PFSK-1 (cell line): ENCODE measurements around the gene PHF2.

Experiments
- FOXP2 ChIP-seq: optimal IDR thresholded peaks from 2 replicates; pipeline ENCODE3; 2011; ENCODE audit warnings: borderline replicate concordance, control low read depth, inconsistent platforms; ENCODE audit not compliant: insufficient read depth; ENCODE audit errors: extremely low read length, extremely low read depth
- POLR2AphosphoS5 ChIP-seq: IDR thresholded peaks from 2 replicates; pipeline ENCODE4 v1.6.1; 2012; ENCODE audit warnings: low read depth, mild to moderate bottlenecking, control low read depth, low read length, moderate library complexity
- SIN3A ChIP-seq: IDR thresholded peaks from 2 replicates; pipeline ENCODE4 v1.6.1; 2012; ENCODE audit warnings: mild to moderate bottlenecking, low read length, moderate library complexity, borderline replicate concordance; ENCODE audit not compliant: insufficient read depth
- TAF1 ChIP-seq: IDR thresholded peaks from 2 replicates; pipeline ENCODE4 v1.6.1; 2012; ENCODE audit warnings: low read length, control low read depth, borderline replicate concordance; ENCODE audit not compliant: insufficient read depth
- TF ChIP-seq, protein P1 (sequence below), 2 experiments: IDR thresholded peaks; 2 replicates each; pipeline versions ENCODE4 v1.6.1 to v1.8.0; 2011 to 2012; ENCODE audit warnings: low read depth in 2 of 2, low read length in 2 of 2, control low read depth in 1 of 2, inconsistent platforms in 1 of 2, mild to moderate bottlenecking in 1 of 2, moderate library complexity in 1 of 2; ENCODE audit not compliant: insufficient read depth in 1 of 2

Gene PHF2

DNA sequence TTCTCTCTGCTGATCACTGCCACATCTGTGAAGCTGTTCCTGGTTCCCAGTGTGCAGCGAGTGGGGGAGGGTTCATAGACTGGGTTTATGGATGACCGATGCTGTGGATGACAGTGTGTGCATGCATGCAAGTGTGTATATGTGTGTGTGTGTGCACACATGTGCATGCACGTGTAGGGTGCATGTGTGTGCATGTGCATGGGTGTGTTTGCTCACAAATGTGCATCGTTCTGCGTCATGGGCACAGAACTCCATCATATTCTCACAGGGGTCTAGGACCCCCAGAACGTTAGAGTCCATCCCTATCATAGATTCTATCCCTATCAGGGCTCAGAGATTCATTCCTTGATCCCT lies 134.0 kb downstream of the PHF2 start:
- TF ChIP-seq SIN3A (no peak), FOXP2 (no peak), TAF1 (no peak), POLR2AphosphoS5 (no peak)
- TF ChIP-seq, protein P1, sequence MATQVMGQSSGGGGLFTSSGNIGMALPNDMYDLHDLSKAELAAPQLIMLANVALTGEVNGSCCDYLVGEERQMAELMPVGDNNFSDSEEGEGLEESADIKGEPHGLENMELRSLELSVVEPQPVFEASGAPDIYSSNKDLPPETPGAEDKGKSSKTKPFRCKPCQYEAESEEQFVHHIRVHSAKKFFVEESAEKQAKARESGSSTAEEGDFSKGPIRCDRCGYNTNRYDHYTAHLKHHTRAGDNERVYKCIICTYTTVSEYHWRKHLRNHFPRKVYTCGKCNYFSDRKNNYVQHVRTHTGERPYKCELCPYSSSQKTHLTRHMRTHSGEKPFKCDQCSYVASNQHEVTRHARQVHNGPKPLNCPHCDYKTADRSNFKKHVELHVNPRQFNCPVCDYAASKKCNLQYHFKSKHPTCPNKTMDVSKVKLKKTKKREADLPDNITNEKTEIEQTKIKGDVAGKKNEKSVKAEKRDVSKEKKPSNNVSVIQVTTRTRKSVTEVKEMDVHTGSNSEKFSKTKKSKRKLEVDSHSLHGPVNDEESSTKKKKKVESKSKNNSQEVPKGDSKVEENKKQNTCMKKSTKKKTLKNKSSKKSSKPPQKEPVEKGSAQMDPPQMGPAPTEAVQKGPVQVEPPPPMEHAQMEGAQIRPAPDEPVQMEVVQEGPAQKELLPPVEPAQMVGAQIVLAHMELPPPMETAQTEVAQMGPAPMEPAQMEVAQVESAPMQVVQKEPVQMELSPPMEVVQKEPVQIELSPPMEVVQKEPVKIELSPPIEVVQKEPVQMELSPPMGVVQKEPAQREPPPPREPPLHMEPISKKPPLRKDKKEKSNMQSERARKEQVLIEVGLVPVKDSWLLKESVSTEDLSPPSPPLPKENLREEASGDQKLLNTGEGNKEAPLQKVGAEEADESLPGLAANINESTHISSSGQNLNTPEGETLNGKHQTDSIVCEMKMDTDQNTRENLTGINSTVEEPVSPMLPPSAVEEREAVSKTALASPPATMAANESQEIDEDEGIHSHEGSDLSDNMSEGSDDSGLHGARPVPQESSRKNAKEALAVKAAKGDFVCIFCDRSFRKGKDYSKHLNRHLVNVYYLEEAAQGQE (IDR thresholded peaks at IDR 0.05; ENCODE audit: insufficient read depth in 1 of 2, low read depth in 2 of 2, low read length in 2 of 2), result no peak

DNA sequence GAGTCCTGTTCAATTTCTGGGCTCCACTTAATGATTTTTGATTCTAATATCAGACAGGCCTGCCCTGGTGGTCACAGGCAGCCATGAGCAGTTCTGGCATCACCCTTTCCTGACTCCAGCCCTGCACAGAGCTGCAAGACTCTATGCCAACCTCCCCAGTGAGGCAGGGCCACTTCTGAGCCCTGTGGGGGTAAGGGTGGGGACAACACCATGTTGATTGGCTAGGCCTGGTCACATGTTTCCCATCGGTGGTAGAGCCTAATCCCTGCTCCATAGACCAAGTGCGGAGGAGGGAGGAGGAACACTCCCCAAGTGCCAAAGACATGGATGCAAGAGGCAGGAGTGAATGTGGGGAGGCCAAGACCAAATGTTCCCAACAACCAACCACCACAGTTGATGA lies 134.6 kb downstream of the PHF2 start:
- TF ChIP-seq TAF1 (no peak), POLR2AphosphoS5 (no peak), FOXP2 (no peak), SIN3A (no peak)
- TF ChIP-seq, protein P1 (IDR thresholded peaks at IDR 0.05; ENCODE audit: insufficient read depth in 1 of 2, low read depth in 2 of 2, low read length in 2 of 2), result no peak

DNA sequence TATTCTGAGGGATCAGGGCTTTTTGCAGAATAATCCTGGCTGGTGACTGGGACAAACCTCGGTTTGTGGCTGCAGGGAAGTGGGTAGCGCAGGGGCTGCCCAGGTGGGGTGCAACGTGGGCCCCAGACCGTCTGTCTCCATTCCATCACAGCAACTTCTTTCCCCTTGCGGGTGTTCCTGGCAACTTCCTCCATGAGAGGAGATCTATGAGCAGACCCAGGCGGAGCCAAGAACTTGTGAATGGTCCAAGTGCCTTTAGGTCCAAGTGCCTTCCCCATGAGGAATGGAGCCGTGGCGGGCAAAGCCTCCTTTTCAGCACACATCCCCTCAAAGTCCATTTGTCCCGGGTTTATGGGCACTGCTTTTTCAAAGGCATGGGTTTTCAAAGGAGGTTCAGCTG lies 136.5 kb downstream of the PHF2 start:
- TF ChIP-seq FOXP2, result no peak
- TF ChIP-seq POLR2AphosphoS5, result no peak
- TF ChIP-seq, protein P1 (IDR thresholded peaks at IDR 0.05; ENCODE audit: insufficient read depth in 1 of 2, low read depth in 2 of 2, low read length in 2 of 2), result no peak
- no peak for TF ChIP-seq TAF1
- no peak for TF ChIP-seq SIN3A

DNA sequence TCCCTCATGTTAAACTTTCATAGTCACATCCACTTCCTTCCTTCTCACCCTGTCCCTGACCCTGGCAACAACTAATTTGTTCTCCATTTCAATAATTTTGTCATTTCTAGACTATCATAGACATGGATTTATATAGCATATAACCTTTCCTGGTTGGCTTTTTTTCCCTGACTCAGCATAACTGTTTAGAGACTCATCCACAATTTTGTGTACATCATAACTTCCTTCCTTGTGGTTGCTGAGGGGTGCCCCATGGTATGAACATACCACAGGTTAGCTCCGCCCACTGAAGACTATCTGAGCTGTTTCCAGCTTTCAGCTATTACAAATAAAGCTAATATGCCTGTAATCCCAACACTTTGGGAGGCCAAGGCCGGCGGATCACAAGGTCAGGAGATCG lies 137.3 kb downstream of the PHF2 start:
- TF ChIP-seq POLR2AphosphoS5 (no peak), FOXP2 (no peak), TAF1 (no peak), SIN3A (no peak)
- TF ChIP-seq, protein P1 (IDR thresholded peaks at IDR 0.05; ENCODE audit: insufficient read depth in 1 of 2, low read depth in 2 of 2, low read length in 2 of 2), result no peak

DNA sequence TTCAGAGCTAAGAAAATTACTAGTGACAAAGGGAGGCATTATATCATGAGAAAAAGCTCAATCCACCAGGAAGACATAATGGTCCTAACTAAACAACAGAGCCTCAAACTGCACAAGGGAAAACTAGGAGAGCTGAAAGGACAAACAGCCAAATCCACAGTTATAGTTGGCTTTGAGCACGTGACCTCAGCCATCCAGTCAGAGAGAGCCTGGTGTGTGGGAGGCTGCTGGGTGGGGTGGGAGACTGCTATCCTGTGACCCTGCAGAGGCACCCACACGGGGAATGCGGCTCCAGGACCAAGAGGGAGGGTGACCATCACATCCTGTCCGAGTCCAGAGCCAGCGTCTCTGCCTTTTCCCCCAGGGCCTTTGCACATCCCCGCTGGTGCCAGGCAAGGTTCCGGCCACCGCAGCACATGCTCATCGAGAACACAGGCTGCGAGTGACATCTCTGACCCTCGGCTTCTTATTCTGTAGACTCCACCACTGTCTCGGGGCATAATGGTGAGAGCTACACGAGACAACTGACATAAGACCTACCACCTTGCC lies 145.1 kb downstream of the PHF2 start:
- TF ChIP-seq TAF1 (no peak), FOXP2 (no peak), POLR2AphosphoS5 (no peak), SIN3A (no peak)
- TF ChIP-seq, protein P1 (IDR thresholded peaks at IDR 0.05; ENCODE audit: insufficient read depth in 1 of 2, low read depth in 2 of 2, low read length in 2 of 2), result no peak
